Measurements from ENCODE around the gene MYH15. TPM values are rescaled to one million over a fixed set of nuclear protein-coding genes. Genes with fewer than 3 reads are reported as not detected.

Gene MYH15
- polyA plus RNA-seq, 3 donors: not detected

GRCh38 chr3:108525256-108525655 lies 14.9 kb upstream of the MYH15 start:
- H4K20me1 ChIP-seq (ENCODE audit: insufficient read depth, low read length): no peaks in the 10 kb centered on the region
- no peak overlapping the region for H3K4me3 Mint-ChIP-seq
- no peaks in the 10 kb centered on the region for H3K79me2 ChIP-seq (ENCODE audit: insufficient read depth, low read length)
- peaks cover 16% of the 10 kb centered on the region for H3K4me1 Mint-ChIP-seq
- intact Hi-C loops (cut with micrococcal nuclease): no loop called here
- no peak overlapping the region for H3K27ac ChIP-seq (ENCODE audit: low read depth in 1 of 2, low read length in 2 of 2)
- H3K4me1 ChIP-seq (ENCODE audit: control insufficient read depth in 1 of 2, insufficient read depth in 2 of 2, low read length in 2 of 2): peaks cover 15 to 18% of the 10 kb centered on the region in 2 donors
- H3K9ac ChIP-seq (ENCODE audit: insufficient read depth, low read length, poor library complexity, severe bottlenecking): no peak overlapping the region
- H3K4me3 ChIP-seq (replicated peaks in 1 of 3; ENCODE audit: low read depth in 2 of 3, low read length in 3 of 3): no peak overlapping the region
- H3K4me2 ChIP-seq (replicated peaks; ENCODE audit: extremely low read depth, low read length, poor library complexity, severe bottlenecking): no peak overlapping the region
- no peak for DNase-seq
- H3K27me3 Mint-ChIP-seq (ENCODE audit: low read depth in 3 of 3): peaks cover 0 to 2% (median 0%) of the 10 kb centered on the region in 3 donors
- no CpG with 5 or more reads among the region's 2 CpGs for WGBS (ENCODE audit: insufficient coverage)
- H3K36me3 ChIP-seq (replicated peaks in 1 of 2; ENCODE audit: control insufficient read depth in 1 of 2, insufficient read depth in 2 of 2, low read length in 2 of 2): no peaks in the 10 kb centered on the region
- no peak overlapping the region for H3K27ac Mint-ChIP-seq
- no peak overlapping the region for H2AFZ ChIP-seq (ENCODE audit: insufficient read depth, low read depth, low read length, poor library complexity, severe bottlenecking)
- no peaks in the 10 kb centered on the region for H3K27me3 ChIP-seq (ENCODE audit: control insufficient read depth in 2 of 2, insufficient read depth in 2 of 2, low read length in 2 of 2)
- no peak for TF ChIP-seq CTCF (IDR thresholded peaks at IDR 0.05)
- H3K9me3 Mint-ChIP-seq: no peaks in the 10 kb centered on the region
- no peaks in the 10 kb centered on the region for H3K36me3 Mint-ChIP-seq
- H3K9me3 ChIP-seq (replicated peaks in 1 of 2; ENCODE audit: control insufficient read depth in 1 of 2, insufficient read depth in 1 of 2, low read length in 2 of 2): no peaks in the 10 kb centered on the region

GRCh38 chr3:108524537-108524936 lies 14.1 kb upstream of the MYH15 start:
- no peak for DNase-seq
- Histone ChIP-seq H3K4me2 (replicated peaks; ENCODE audit: extremely low read depth, low read length, poor library complexity, severe bottlenecking) (no peak overlapping the region), H3K36me3 (replicated peaks in 1 of 2; ENCODE audit: control insufficient read depth in 1 of 2, insufficient read depth in 2 of 2, low read length in 2 of 2) (no peaks in the 10 kb centered on the region), H3K4me3 (replicated peaks in 1 of 3; ENCODE audit: low read depth in 2 of 3, low read length in 3 of 3) (no peak overlapping the region), H4K20me1 (ENCODE audit: insufficient read depth, low read length) (no peaks in the 10 kb centered on the region), H3K27me3 (ENCODE audit: control insufficient read depth in 2 of 2, insufficient read depth in 2 of 2, low read length in 2 of 2) (no peaks in the 10 kb centered on the region), H3K4me1 (ENCODE audit: control insufficient read depth in 1 of 2, insufficient read depth in 2 of 2, low read length in 2 of 2) (peaks cover 15 to 18% of the 10 kb centered on the region in 2 donors), H3K9ac (ENCODE audit: insufficient read depth, low read length, poor library complexity, severe bottlenecking) (no peak overlapping the region), H3K79me2 (ENCODE audit: insufficient read depth, low read length) (no peaks in the 10 kb centered on the region), H3K9me3 (replicated peaks in 1 of 2; ENCODE audit: control insufficient read depth in 1 of 2, insufficient read depth in 1 of 2, low read length in 2 of 2) (no peaks in the 10 kb centered on the region), H3K27ac (ENCODE audit: low read depth in 1 of 2, low read length in 2 of 2) (no peak overlapping the region), H2AFZ (ENCODE audit: insufficient read depth, low read depth, low read length, poor library complexity, severe bottlenecking) (no peak overlapping the region)
- no CpG with 5 or more reads among the region's 2 CpGs for WGBS (ENCODE audit: insufficient coverage)
- no peaks in the 10 kb centered on the region for H3K9me3 Mint-ChIP-seq
- H3K27ac Mint-ChIP-seq: no peak overlapping the region
- no peak for TF ChIP-seq CTCF (IDR thresholded peaks at IDR 0.05)
- no peaks in the 10 kb centered on the region for H3K36me3 Mint-ChIP-seq
- H3K4me3 Mint-ChIP-seq: no peak overlapping the region
- peaks cover 0 to 2% (median 0%) of the 10 kb centered on the region in 3 donors for H3K27me3 Mint-ChIP-seq (ENCODE audit: low read depth in 3 of 3)
- H3K4me1 Mint-ChIP-seq: peaks cover 16% of the 10 kb centered on the region
- intact Hi-C loops (cut with micrococcal nuclease): no loop called here

All from CD14-positive monocyte (primary cell).